HepG2 (cell line): ENCODE measurements around the gene VPS37D. TPM values are rescaled to one million over a fixed set of nuclear protein-coding genes. Genes with fewer than 3 reads are reported as not detected.

Source experiments
- ATRX ChIP-seq: sonication (generic); formaldehyde crosslinking; IDR thresholded peaks from 2 replicates; pipeline ENCODE4 v1.4.0; 2020; ENCODE audit warnings: missing genetic modification reagents, borderline replicate concordance
- CREM ChIP-seq, 2 experiments: sonication (generic) in 1 of 2; formaldehyde crosslinking in 1 of 2; IDR thresholded peaks; 2 replicates each; pipeline versions ENCODE4 v1.4.0 to v1.6.1; 2016 to 2020; ENCODE audit warnings: antibody characterized with exemption in 1 of 2, mild to moderate bottlenecking in 1 of 2, missing genetic modification reagents in 1 of 2
- HDAC2 ChIP-seq: sonication (generic); formaldehyde crosslinking; IDR thresholded peaks from 2 replicates; pipeline ENCODE4 v1.4.0; 2020; ENCODE audit warnings: missing genetic modification reagents
- KMT2A ChIP-seq: sonication (generic); formaldehyde crosslinking; IDR thresholded peaks from 2 replicates; pipeline ENCODE4 v1.4.0; 2020; ENCODE audit warnings: missing genetic modification reagents
- PBX2 ChIP-seq: IDR thresholded peaks from 2 replicates; pipeline ENCODE4 v1.6.1; 2016; ENCODE audit warnings: control low read depth
- PHF21A ChIP-seq: sonication (generic); formaldehyde crosslinking; IDR thresholded peaks from 2 replicates; pipeline ENCODE4 v1.5.0; 2020; ENCODE audit warnings: mild to moderate bottlenecking, missing genetic modification reagents
- RFXAP ChIP-seq: sonication (generic); formaldehyde crosslinking; IDR thresholded peaks from 2 replicates; pipeline ENCODE4 v1.4.0; 2020; ENCODE audit warnings: missing genetic modification reagents, borderline replicate concordance
- ZBTB4 ChIP-seq: sonication (generic); formaldehyde crosslinking; IDR thresholded peaks from 2 replicates; pipeline ENCODE4 v1.4.0; 2020; ENCODE audit warnings: missing genetic modification reagents, mild to moderate bottlenecking, borderline replicate concordance
- ZFP37 ChIP-seq: sonication (generic); formaldehyde crosslinking; IDR thresholded peaks from 2 replicates; pipeline ENCODE4 v1.4.0; 2020; ENCODE audit warnings: missing genetic modification reagents, borderline replicate concordance
- ZMYM4 ChIP-seq: sonication (generic); formaldehyde crosslinking; IDR thresholded peaks from 2 replicates; pipeline ENCODE4 v1.8.1; 2023; ENCODE audit warnings: mild to moderate bottlenecking, missing genetic modification reagents
- ZNF18 ChIP-seq: sonication (generic); formaldehyde crosslinking; IDR thresholded peaks from 2 replicates; pipeline ENCODE4 v1.8.0; 2022; ENCODE audit warnings: mild to moderate bottlenecking, missing genetic modification reagents; ENCODE audit not compliant: insufficient replicate concordance
- ZNF205 ChIP-seq: IDR thresholded peaks from 2 replicates; pipeline ENCODE4 v1.6.1; 2018; ENCODE audit warnings: missing biosample characterization, missing genetic modification reagents
- ZNF788 ChIP-seq: sonication (generic); formaldehyde crosslinking; IDR thresholded peaks from 2 replicates; pipeline ENCODE4 v1.5.0; 2020; ENCODE audit warnings: mild to moderate bottlenecking, missing genetic modification reagents, borderline replicate concordance
- polyA plus RNA-seq, 8 experiments: library from polyadenylated mRNA; depleted of rRNA in 3 of 8; stranded (reverse) in 7 of 8; unstranded in 1 of 8; fragments of >200 nt; fragmentation: Illumina TruSeq in 4 of 8; extraction: Trizol in 4 of 8; gene quantifications; 2 replicates each; pipeline versions ENCODE4 v1.2.1 to v1.2.3, GENCODE V29; 2011 to 2016; ENCODE audit warnings: low read depth in 4 of 8, missing spikeins in 1 of 8, mixed read lengths in 1 of 8; ENCODE audit not compliant: insufficient read depth in 1 of 8
- total RNA-seq, 5 experiments: library from RNA; depleted of rRNA; stranded (reverse); fragments of >200 nt; fragmentation: Illumina TruSeq; extraction: Trizol; gene quantifications; 2 replicates each; pipeline ENCODE4 v1.2.3, GENCODE V29; 2016; ENCODE audit warnings: low read depth in 1 of 5
- TF ChIP-seq, protein P1 (sequence below): sonication (generic); formaldehyde crosslinking; conservative IDR thresholded peaks from 2 replicates; pipeline ENCODE4 v1.4.0; 2020; ENCODE audit warnings: mild to moderate bottlenecking, missing genetic modification reagents, moderate library complexity
- TF ChIP-seq, protein P2 (sequence below): sonication (generic); formaldehyde crosslinking; IDR thresholded peaks from 2 replicates; pipeline ENCODE4 v1.5.1; 2020; ENCODE audit warnings: missing genetic modification reagents, mild to moderate bottlenecking, borderline replicate concordance

VPS37D gene
- total and polyA plus RNA-seq, 2 of the 13 experiments (the other 11 are each of a cell fraction or from before 2014, with no cell fraction given), result 3.8 to 6.3 TPM

GRCh38 chr7:73623798-73624668, 43.6 kb upstream of the VPS37D start, which contains the start of gene MLXIPL (continued):
- TF ChIP-seq, protein P1, sequence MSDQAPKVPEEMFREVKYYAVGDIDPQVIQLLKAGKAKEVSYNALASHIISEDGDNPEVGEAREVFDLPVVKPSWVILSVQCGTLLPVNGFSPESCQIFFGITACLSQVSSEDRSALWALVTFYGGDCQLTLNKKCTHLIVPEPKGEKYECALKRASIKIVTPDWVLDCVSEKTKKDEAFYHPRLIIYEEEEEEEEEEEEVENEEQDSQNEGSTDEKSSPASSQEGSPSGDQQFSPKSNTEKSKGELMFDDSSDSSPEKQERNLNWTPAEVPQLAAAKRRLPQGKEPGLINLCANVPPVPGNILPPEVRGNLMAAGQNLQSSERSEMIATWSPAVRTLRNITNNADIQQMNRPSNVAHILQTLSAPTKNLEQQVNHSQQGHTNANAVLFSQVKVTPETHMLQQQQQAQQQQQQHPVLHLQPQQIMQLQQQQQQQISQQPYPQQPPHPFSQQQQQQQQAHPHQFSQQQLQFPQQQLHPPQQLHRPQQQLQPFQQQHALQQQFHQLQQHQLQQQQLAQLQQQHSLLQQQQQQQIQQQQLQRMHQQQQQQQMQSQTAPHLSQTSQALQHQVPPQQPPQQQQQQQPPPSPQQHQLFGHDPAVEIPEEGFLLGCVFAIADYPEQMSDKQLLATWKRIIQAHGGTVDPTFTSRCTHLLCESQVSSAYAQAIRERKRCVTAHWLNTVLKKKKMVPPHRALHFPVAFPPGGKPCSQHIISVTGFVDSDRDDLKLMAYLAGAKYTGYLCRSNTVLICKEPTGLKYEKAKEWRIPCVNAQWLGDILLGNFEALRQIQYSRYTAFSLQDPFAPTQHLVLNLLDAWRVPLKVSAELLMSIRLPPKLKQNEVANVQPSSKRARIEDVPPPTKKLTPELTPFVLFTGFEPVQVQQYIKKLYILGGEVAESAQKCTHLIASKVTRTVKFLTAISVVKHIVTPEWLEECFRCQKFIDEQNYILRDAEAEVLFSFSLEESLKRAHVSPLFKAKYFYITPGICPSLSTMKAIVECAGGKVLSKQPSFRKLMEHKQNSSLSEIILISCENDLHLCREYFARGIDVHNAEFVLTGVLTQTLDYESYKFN (CRISPR knock-in tag), result no peak; the same call in 1 of the 2 replicates
- peak; percentile 86 for TF ChIP-seq ZNF18 (CRISPR knock-in tag)
- TF ChIP-seq ZNF205 (CRISPR knock-in tag), result peak; percentile 68; the same call in 1 of the 2 replicates
- TF ChIP-seq RFXAP (CRISPR knock-in tag), result no peak; the same call in 1 of the 2 replicates
- TF ChIP-seq PHF21A (CRISPR knock-in tag), result no peak
- TF ChIP-seq, protein P2, sequence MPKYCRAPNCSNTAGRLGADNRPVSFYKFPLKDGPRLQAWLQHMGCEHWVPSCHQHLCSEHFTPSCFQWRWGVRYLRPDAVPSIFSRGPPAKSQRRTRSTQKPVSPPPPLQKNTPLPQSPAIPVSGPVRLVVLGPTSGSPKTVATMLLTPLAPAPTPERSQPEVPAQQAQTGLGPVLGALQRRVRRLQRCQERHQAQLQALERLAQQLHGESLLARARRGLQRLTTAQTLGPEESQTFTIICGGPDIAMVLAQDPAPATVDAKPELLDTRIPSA (CRISPR knock-in tag), result peak; percentile 66
- TF ChIP-seq ZBTB4 (CRISPR knock-in tag), result no peak
- peak; percentile 54; the same call in 1 of the 2 replicates for TF ChIP-seq KMT2A (CRISPR knock-in tag)
- peak; percentile 65; the same call in 1 of the 2 replicates for TF ChIP-seq ZMYM4 (CRISPR knock-in tag)
- no peak for TF ChIP-seq CREM (IDR thresholded peaks at IDR 0.05)
- no peak for TF ChIP-seq CREM (CRISPR knock-in tag; IDR thresholded peaks at IDR 0.05)
- no peak for TF ChIP-seq ATRX (CRISPR knock-in tag)
- TF ChIP-seq PBX2, result no peak
- no peak; the same call in 1 of the 2 replicates for TF ChIP-seq ZFP37 (CRISPR knock-in tag)
- TF ChIP-seq ZNF788, result no peak
- TF ChIP-seq HDAC2 (CRISPR knock-in tag), result 0 out of 2 replicates have a peak, but pooled peaks have one; percentile 19
